ENCODE measurements around the gene FLNB.

GRCh38 chr3:58155838-58156237 is 147.6 kb downstream of the FLNB start:
- no peak for TF ChIP-seq POLR2A (IDR thresholded peaks at IDR 0.05)
- TF ChIP-seq, protein P1, sequence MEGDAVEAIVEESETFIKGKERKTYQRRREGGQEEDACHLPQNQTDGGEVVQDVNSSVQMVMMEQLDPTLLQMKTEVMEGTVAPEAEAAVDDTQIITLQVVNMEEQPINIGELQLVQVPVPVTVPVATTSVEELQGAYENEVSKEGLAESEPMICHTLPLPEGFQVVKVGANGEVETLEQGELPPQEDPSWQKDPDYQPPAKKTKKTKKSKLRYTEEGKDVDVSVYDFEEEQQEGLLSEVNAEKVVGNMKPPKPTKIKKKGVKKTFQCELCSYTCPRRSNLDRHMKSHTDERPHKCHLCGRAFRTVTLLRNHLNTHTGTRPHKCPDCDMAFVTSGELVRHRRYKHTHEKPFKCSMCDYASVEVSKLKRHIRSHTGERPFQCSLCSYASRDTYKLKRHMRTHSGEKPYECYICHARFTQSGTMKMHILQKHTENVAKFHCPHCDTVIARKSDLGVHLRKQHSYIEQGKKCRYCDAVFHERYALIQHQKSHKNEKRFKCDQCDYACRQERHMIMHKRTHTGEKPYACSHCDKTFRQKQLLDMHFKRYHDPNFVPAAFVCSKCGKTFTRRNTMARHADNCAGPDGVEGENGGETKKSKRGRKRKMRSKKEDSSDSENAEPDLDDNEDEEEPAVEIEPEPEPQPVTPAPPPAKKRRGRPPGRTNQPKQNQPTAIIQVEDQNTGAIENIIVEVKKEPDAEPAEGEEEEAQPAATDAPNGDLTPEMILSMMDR (IDR thresholded peaks at IDR 0.05) = no peak
